ACHN (cell line): ENCODE measurements around the gene PIEZO2.

Experiments used
- DNase-seq: peaks from one replicate; pipeline ENCODE4 v3.0.0-alpha.2; 2015
- in situ Hi-C: cut with HindIII; loops from 2 replicates; pipeline ENCODE4 v1.10.0; 2017; ENCODE audit warnings: low sequenced_read_pairs, low pct_ligation_motif_present, low pct_unique_long_range_greater_than_20kb

Gene PIEZO2

GRCh38 chr18:10767658-10768057 is 381.7 kb downstream of the PIEZO2 start:
- in situ Hi-C loops, result no loop called here
- no peak for DNase-seq

- in situ Hi-C loops, result no loop called here
- DNase-seq, result no peak
Observed at GRCh38 chr18:10760986-10761385, 388.4 kb downstream of the PIEZO2 start.

- in situ Hi-C loops, result no loop called here
- DNase-seq, result no peak
Observed at GRCh38 chr18:10759241-10759640, 390.1 kb downstream of the PIEZO2 start.

- in situ Hi-C loops, result no loop called here
Observed at GRCh38 chr18:10757946-10758345, 391.4 kb downstream of the PIEZO2 start.

GRCh38 chr18:10757349-10757748 is 392.0 kb downstream of the PIEZO2 start:
- in situ Hi-C loops, result no loop called here
- no peak for DNase-seq

More at GRCh38 chr18:10757946-10758345, 391.4 kb downstream of the PIEZO2 start:
- no peak for DNase-seq

GRCh38 chr18:10755855-10756254 is 393.5 kb downstream of the PIEZO2 start:
- in situ Hi-C loops, result no loop called here

GRCh38 chr18:10754128-10754527 is 395.2 kb downstream of the PIEZO2 start:
- in situ Hi-C loops, result no loop called here
- no peak for DNase-seq

More at GRCh38 chr18:10755855-10756254, 393.5 kb downstream of the PIEZO2 start:
- no peak for DNase-seq

GRCh38 chr18:10752382-10752781 is 397.0 kb downstream of the PIEZO2 start:
- in situ Hi-C loops, result no loop called here
- DNase-seq, result no peak

- in situ Hi-C loops, result no loop called here
Observed at GRCh38 chr18:10751653-10752052, 397.7 kb downstream of the PIEZO2 start.

GRCh38 chr18:10750191-10751035 is 399.0 kb downstream of the PIEZO2 start:
- DNase-seq, result no peak
- in situ Hi-C loops, result no loop called here

More at GRCh38 chr18:10751653-10752052, 397.7 kb downstream of the PIEZO2 start:
- DNase-seq, result no peak

GRCh38 chr18:10748641-10749040 is 400.7 kb downstream of the PIEZO2 start:
- no peak for DNase-seq
- in situ Hi-C loops, result no loop called here

- no peak for DNase-seq
- in situ Hi-C loops, result no loop called here
Observed at GRCh38 chr18:10745971-10746370, 403.4 kb downstream of the PIEZO2 start.

- no peak for DNase-seq
- in situ Hi-C loops, result no loop called here
Observed at GRCh38 chr18:10745219-10745618, 404.1 kb downstream of the PIEZO2 start.

- in situ Hi-C loops, result no loop called here
- no peak for DNase-seq
Observed at GRCh38 chr18:10743766-10744165, 405.6 kb downstream of the PIEZO2 start.

GRCh38 chr18:10739152-10739551 is 410.2 kb downstream of the PIEZO2 start:
- no peak for DNase-seq
- in situ Hi-C loops, result no loop called here

- DNase-seq, result no peak
- in situ Hi-C loops, result no loop called here
Observed at GRCh38 chr18:10736984-10737383, 412.4 kb downstream of the PIEZO2 start.

- in situ Hi-C loops, result no loop called here
- DNase-seq, result no peak
Observed at GRCh38 chr18:10732990-10733389, 416.4 kb downstream of the PIEZO2 start.

GRCh38 chr18:10727477-10727876 is 421.9 kb downstream of the PIEZO2 start:
- no peak for DNase-seq
- in situ Hi-C loops, result no loop called here

- in situ Hi-C loops, result no loop called here
- DNase-seq, result no peak
Observed at GRCh38 chr18:10726198-10727068, 422.9 kb downstream of the PIEZO2 start.
